Suppressor macrophage treated with lipopolysaccharide for 4 hours (primary cell): ENCODE data around the gene RALBP1.

Experiments used
- DNase-seq: peaks from one replicate; pipeline ENCODE4 v3.0.0-alpha.2; 2020

Gene RALBP1

GRCh38 chr18:9552616-9553015 lies 77.3 kb downstream of the RALBP1 start:
- no peak for DNase-seq

GRCh38 chr18:9557250-9557943 lies 82.1 kb downstream of the RALBP1 start:
- no peak for DNase-seq

GRCh38 chr18:9558387-9559064 lies 83.2 kb downstream of the RALBP1 start:
- peak; percentile 20 for DNase-seq

- DNase-seq = no peak
Measured at GRCh38 chr18:9559253-9559652, 83.9 kb downstream of the RALBP1 start.

GRCh38 chr18:9561759-9562158 lies 86.4 kb downstream of the RALBP1 start:
- peak; percentile 78 for DNase-seq

- DNase-seq = no peak
Measured at GRCh38 chr18:9562584-9562983, 87.3 kb downstream of the RALBP1 start.

GRCh38 chr18:9563331-9563730 lies 88.0 kb downstream of the RALBP1 start:
- DNase-seq = peak; percentile 46

- no peak for DNase-seq
Measured at GRCh38 chr18:9565407-9565806, 90.1 kb downstream of the RALBP1 start.

GRCh38 chr18:9568186-9568585 lies 92.9 kb downstream of the RALBP1 start:
- DNase-seq = no peak

- no peak for DNase-seq
Measured at GRCh38 chr18:9569178-9569577, 93.9 kb downstream of the RALBP1 start.

- DNase-seq = no peak
Measured at GRCh38 chr18:9570255-9570654, 94.9 kb downstream of the RALBP1 start.

- DNase-seq = no peak
Measured at GRCh38 chr18:9571546-9571945, 96.2 kb downstream of the RALBP1 start.

GRCh38 chr18:9574473-9575115 lies 99.3 kb downstream of the RALBP1 start:
- DNase-seq = no peak

- DNase-seq = peak; percentile 91
Measured at GRCh38 chr18:9575558-9575957, 100.2 kb downstream of the RALBP1 start.

- DNase-seq = no peak
Measured at GRCh38 chr18:9577361-9577760, 102.0 kb downstream of the RALBP1 start.

GRCh38 chr18:9578306-9578705 lies 103.0 kb downstream of the RALBP1 start:
- DNase-seq = no peak

GRCh38 chr18:9581667-9582066 lies 106.4 kb downstream of the RALBP1 start:
- no peak for DNase-seq

GRCh38 chr18:9586814-9587213 lies 111.5 kb downstream of the RALBP1 start:
- DNase-seq = no peak
